ENCODE results near the gene CDH26.
A peak's percentile ranks its signal among the peaks of the same experiment; 100 is the strongest.
"Not testable (repeated sequence)": the region's sequence is repeated elsewhere in the genome, so short reads cannot be mapped to it uniquely, and the experiment has no call there.

Gene CDH26

GRCh38 chr20:59940956-59941294 is 17.3 kb upstream of the CDH26 start:
- DNase-seq (ENCODE audit: low read depth) = no peak

- no peak for DNase-seq (ENCODE audit: low read depth)
Measured at GRCh38 chr20:59942245-59942644, 16.0 kb upstream of the CDH26 start.

GRCh38 chr20:59944726-59945125 is 13.5 kb upstream of the CDH26 start:
- no peak for DNase-seq (ENCODE audit: low read depth)

GRCh38 chr20:59945175-59945574 is 13.0 kb upstream of the CDH26 start:
- peak; percentile 18 for DNase-seq (ENCODE audit: low read depth)

- DNase-seq (ENCODE audit: low read depth) = peak; percentile 15
Measured at GRCh38 chr20:59945731-59946130, 12.5 kb upstream of the CDH26 start.

GRCh38 chr20:59947376-59947775 is 10.8 kb upstream of the CDH26 start:
- no peak for DNase-seq (ENCODE audit: low read depth)

GRCh38 chr20:59948212-59948611 is 10.0 kb upstream of the CDH26 start:
- DNase-seq (ENCODE audit: low read depth) = no peak

GRCh38 chr20:59948828-59949720 is 9.1 kb upstream of the CDH26 start:
- peak; percentile 66 for DNase-seq (ENCODE audit: low read depth)

- DNase-seq (ENCODE audit: low read depth) = no peak
Measured at GRCh38 chr20:59949911-59950310, 8.3 kb upstream of the CDH26 start.

GRCh38 chr20:59954718-59955117 is 3.5 kb upstream of the CDH26 start:
- DNase-seq (ENCODE audit: low read depth) = no peak

GRCh38 chr20:59955131-59955796 is 3.0 kb upstream of the CDH26 start:
- peak; percentile 36 for DNase-seq (ENCODE audit: low read depth)

GRCh38 chr20:59957568-59957967 is 655 bp upstream of the CDH26 start:
- DNase-seq (ENCODE audit: low read depth) = not testable (repeated sequence)

GRCh38 chr20:59958626-59959025 is 403 bp downstream of the CDH26 start:
- DNase-seq (ENCODE audit: low read depth) = no peak

GRCh38 chr20:59961423-59961822 is 3.2 kb downstream of the CDH26 start:
- DNase-seq (ENCODE audit: low read depth) = no peak

- no peak for DNase-seq (ENCODE audit: low read depth)
Measured at GRCh38 chr20:59962155-59962554, 3.9 kb downstream of the CDH26 start.

GRCh38 chr20:59966428-59966827 is 8.2 kb downstream of the CDH26 start:
- DNase-seq (ENCODE audit: low read depth) = no peak

- DNase-seq (ENCODE audit: low read depth) = no peak
Measured at GRCh38 chr20:59971428-59971827, 13.2 kb downstream of the CDH26 start.

- DNase-seq (ENCODE audit: low read depth) = no peak
Measured at GRCh38 chr20:59972037-59972801, 14.0 kb downstream of the CDH26 start.

GRCh38 chr20:59976156-59976782 is 18.0 kb downstream of the CDH26 start:
- DNase-seq (ENCODE audit: low read depth) = no peak

- DNase-seq (ENCODE audit: low read depth) = no peak
Measured at GRCh38 chr20:59977086-59977485, 18.9 kb downstream of the CDH26 start.

GRCh38 chr20:59983076-59983475 is 24.9 kb downstream of the CDH26 start:
- DNase-seq (ENCODE audit: low read depth) = no peak

- DNase-seq (ENCODE audit: low read depth) = no peak
Measured at GRCh38 chr20:59984541-59984940, 26.3 kb downstream of the CDH26 start.
